GDM1 (cell line): ENCODE measurements around the gene COQ9.
"Not testable (repeated sequence)": the region's sequence is repeated elsewhere in the genome, so short reads cannot be mapped to it uniquely, and the experiment has no call there.

Experiments used
- DNase-seq: peaks from one replicate; lab custom pipeline; 2025; lab: John Stamatoyannopoulos, UW

COQ9 gene

DNA sequence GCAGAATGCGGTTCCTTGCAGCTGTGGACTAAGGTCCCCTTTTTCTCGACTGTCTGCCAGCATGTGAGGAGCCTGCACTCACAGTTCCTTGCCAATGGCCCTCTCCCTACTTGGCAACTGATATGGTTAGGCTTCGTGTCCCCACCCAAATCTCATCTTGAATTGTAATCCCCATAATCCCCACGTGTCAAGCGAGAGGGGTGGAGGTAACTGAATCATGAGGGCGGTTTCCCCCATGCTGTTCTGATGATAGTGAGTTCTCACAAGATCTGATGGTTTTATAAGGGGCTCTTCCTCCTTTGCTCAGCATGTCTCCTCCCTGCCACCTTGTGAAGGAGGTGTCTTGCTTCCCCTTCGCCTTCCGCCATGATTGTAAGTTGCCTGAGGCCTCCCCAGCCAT is 20.0 kb upstream of the COQ9 start:
- no peak for DNase-seq

- DNase-seq, result no peak
Measured at GRCh38 chr16:57427824-57428223, 19.5 kb upstream of the COQ9 start.

- no peak for DNase-seq
Measured at GRCh38 chr16:57430955-57431354, 16.3 kb upstream of the COQ9 start.

- DNase-seq, result no peak
Measured at GRCh38 chr16:57432505-57432904, 14.8 kb upstream of the COQ9 start.

GRCh38 chr16:57432989-57433388 is 14.3 kb upstream of the COQ9 start:
- no peak for DNase-seq

GRCh38 chr16:57434003-57434402 is 13.3 kb upstream of the COQ9 start:
- no peak for DNase-seq

- DNase-seq, result no peak
Measured at GRCh38 chr16:57435838-57436237, 11.4 kb upstream of the COQ9 start.

DNA sequence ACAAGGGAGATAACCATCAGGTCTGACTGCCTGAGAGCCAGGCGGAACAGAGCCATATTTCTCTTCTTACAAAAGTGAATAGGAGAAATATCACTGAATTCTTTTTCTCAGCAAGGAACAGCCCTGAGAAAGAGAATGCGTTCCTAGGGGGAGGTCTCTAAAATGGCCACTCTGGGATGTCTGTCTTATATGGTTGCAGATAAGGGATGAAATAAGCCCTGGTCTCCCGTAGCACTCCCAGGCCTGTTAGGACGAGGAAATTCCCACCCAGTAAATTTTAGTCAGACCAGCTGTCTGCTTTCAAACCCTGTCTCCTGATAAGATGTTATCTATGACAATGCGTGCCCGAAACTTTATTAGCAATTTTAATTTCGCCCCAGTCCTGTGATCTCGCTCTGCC is 7.3 kb upstream of the COQ9 start:
- DNase-seq, result not testable (repeated sequence)

- not testable (repeated sequence) for DNase-seq
Measured at GRCh38 chr16:57440551-57440950, 6.7 kb upstream of the COQ9 start.

DNA sequence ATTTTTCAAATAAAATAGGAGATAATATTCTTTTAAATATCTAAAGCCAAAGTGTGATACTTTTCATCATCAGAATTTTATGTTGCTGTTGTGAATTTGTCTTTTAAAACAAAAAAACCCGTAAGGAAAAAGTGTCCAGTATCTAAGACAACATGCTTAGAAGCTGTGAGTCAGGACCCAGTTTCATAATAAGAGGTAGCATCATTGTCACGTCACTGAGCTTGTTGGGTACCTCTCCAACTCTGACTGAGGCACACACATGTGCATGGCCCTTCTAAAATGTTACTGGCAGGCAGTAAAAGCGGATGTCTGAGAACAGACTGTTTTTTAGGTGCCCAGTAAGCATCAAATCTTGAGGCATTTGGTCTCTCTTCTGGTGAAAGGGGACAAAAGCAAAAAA is 2.6 kb upstream of the COQ9 start:
- no peak for DNase-seq

- DNase-seq, result no peak
Measured at GRCh38 chr16:57445510-57445909, 1.8 kb upstream of the COQ9 start.

DNA sequence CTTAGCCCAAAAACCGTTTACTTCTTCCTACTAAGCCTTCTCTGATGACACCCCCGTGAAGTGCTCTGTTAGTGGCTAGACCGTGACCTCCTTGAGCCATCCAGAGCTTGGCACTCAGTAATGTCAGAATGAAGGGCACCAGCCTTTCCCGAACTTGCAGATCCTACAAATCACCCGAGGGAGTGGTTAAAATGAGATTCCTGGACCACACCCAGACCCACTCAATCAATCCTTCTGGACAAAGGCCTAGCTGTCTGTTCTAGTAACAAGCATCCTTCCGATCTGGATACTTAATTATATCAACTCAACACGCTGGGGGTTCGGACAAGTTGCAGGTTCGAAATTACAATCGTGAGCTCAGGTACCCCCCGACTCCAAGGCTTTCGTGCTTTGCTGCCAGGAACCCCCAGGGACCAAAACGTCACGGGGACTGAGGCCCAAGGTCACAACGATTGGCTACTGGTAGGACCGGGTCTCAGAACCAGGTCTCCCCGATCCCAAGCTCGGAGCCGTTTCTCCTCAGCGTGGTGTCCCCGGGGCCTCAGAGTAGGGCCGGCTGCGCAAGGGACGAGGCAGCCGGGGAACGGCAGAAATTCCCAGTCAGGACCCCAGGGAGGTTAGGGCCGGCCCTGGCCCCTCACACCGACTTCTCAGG is 621 bp upstream of the COQ9 start:
- no peak for DNase-seq

DNA sequence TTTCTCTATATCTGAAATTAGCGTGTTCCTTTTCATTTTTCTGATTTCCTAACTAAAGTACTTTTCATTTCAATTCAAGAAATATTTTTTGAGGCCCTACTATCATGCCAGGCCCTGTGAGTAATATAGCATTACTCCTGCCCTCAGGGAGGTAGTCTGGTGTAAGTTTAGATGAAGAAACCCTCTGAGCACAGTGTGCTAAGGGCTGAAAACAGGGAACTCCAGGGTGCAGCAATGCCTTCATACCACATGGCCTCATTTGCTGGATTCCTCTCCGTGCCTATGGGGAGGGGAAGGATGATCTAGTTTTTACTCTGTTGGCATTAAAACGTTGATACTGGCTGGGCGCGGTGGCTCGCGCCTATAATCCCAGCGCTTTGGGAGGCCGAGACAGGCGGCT is 4.7 kb downstream of the COQ9 start:
- DNase-seq, result no peak

- peak; percentile 72 for DNase-seq
Measured at GRCh38 chr16:57462209-57462977, 15.1 kb downstream of the COQ9 start, which contains the start of gene POLR2C. POLR2C (plus strand) TSS chr16:57462679; CDS start chr16:57462725, 46 bp downstream.

- no peak for DNase-seq
Measured at GRCh38 chr16:57462978-57463362, 15.7 kb downstream of the COQ9 start.

- no peak for DNase-seq
Measured at GRCh38 chr16:57464523-57464922, 17.2 kb downstream of the COQ9 start.

GRCh38 chr16:57468346-57468745 is 21.1 kb downstream of the COQ9 start:
- no peak for DNase-seq

DNA sequence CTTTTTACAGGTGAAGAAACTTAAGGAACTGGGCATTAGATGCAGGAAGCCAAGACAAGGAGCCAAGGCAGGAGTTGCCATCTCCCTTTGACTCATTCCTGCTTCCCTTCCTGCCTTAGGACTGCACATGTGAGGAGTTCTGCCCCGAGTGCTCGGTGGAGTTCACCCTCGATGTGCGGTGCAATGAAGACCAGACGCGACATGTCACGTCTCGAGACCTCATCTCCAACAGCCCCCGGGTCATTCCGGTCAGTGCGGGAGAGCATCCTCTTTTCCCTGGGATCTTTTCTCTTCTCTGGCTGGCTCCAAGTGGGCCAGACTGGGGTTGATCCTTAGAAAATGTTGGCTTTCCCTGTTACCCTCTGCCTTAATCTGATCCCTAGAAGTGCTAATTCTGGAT is 21.8 kb downstream of the COQ9 start:
- DNase-seq, result no peak

DNA sequence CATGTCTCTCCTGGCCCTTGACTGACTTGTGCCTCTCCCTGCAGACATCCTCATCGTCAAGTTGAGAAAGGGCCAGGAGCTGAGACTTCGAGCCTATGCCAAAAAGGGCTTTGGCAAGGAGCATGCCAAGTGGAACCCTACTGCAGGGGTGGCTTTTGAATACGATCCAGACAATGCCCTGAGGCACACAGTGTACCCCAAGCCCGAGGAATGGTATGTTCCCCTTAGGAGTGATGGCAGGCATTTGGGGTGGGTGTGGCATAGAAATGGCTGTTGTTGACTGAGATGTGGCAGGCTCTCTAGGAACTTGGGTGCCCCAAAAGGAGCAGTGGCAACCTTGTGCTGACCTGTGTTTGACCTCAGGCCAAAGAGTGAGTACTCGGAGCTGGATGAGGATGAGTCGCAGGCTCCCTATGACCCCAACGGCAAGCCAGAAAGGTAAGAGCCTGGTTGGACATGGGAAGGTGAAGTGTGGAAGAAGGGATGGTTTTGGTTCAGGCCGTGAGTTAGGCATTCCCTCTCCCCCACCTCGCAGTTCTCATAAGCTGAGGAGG is 22.7 kb downstream of the COQ9 start:
- DNase-seq, result no peak

GRCh38 chr16:57470711-57471110 is 23.4 kb downstream of the COQ9 start:
- DNase-seq, result no peak

DNA sequence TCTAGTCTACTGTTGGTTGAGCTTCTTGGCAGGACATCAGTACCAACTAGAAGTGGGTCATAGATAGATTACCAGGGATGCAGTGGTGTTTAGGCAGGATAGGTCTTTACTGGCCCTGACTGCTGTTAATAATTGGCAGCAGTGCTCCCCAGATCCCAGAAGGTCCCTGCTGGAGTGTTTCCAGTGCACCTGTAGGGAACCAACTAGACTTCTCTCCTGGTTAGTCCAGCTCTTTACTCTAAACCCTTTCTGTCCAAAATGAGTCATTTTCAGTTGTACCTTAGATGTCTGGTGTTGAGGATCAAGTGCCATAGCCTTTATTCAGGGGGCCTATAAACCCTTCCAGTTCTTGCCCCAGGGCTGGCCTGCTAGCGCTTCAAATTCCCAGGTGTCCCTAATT is 23.9 kb downstream of the COQ9 start:
- no peak for DNase-seq

GRCh38 chr16:57471852-57472664 is 24.8 kb downstream of the COQ9 start:
- no peak for DNase-seq

DNA sequence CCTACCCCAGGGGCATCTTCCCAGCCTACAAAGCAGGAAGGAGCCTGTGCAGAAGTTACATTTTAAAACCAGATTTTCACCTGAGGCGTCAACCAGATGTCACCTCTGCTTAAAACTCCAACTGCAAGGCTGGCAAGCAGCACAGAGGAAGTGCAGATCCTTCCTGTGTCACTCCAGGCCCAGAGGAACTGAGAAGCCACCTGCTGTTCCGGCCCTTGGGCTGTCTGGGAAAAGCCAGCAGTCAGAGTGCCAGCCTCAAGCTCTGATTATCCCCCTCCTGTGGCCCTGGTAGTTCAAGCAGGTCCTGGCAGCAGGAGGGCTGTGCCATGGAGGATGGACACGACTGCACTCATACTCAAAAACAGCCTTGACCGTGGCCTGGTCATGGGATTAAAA is 25.4 kb downstream of the COQ9 start:
- no peak for DNase-seq
